Measurements from ENCODE around the gene CD4. TPM values are rescaled to one million over a fixed set of nuclear protein-coding genes. Genes with fewer than 3 reads are reported as not detected.
A peak's percentile ranks its signal among the peaks of the same experiment; 100 is the strongest.
"Not testable (repeated sequence)": the region's sequence is repeated elsewhere in the genome, so short reads cannot be mapped to it uniquely, and the experiment has no call there.

Gene CD4
- total RNA-seq, 3 donors from 2014 or later = 8.9 to 16.5 (median 14.8) TPM

- peak in 1 of 3 donors; percentile 26 for DNase-seq
- peaks cover 7% of the 10 kb centered on the region for H3K36me3 ChIP-seq (ENCODE audit: low read depth)
- H3K4me3 ChIP-seq = no peak overlapping the region
- no peaks in the 10 kb centered on the region for H3K9me3 ChIP-seq
- ATAC-seq = no peak
- TF ChIP-seq, protein P1, sequence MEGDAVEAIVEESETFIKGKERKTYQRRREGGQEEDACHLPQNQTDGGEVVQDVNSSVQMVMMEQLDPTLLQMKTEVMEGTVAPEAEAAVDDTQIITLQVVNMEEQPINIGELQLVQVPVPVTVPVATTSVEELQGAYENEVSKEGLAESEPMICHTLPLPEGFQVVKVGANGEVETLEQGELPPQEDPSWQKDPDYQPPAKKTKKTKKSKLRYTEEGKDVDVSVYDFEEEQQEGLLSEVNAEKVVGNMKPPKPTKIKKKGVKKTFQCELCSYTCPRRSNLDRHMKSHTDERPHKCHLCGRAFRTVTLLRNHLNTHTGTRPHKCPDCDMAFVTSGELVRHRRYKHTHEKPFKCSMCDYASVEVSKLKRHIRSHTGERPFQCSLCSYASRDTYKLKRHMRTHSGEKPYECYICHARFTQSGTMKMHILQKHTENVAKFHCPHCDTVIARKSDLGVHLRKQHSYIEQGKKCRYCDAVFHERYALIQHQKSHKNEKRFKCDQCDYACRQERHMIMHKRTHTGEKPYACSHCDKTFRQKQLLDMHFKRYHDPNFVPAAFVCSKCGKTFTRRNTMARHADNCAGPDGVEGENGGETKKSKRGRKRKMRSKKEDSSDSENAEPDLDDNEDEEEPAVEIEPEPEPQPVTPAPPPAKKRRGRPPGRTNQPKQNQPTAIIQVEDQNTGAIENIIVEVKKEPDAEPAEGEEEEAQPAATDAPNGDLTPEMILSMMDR (IDR thresholded peaks at IDR 0.05) = no peak
- H3K4me1 ChIP-seq (ENCODE audit: low read depth) = no peaks in the 10 kb centered on the region
- intact Hi-C loops (cut with DNase I, micrococcal nuclease) = no loop called here
Measured at GRCh38 chr12:6860116-6860515, 70.8 kb downstream of the CD4 start.

GRCh38 chr12:6860942-6861341 lies 71.6 kb downstream of the CD4 start:
- ATAC-seq (no peak), DNase-seq (peak in 1 of 3 donors; percentile 25)
- Histone ChIP-seq H3K4me3 (no peak overlapping the region), H3K4me1 (ENCODE audit: low read depth) (no peaks in the 10 kb centered on the region), H3K36me3 (ENCODE audit: low read depth) (peaks cover 7% of the 10 kb centered on the region), H3K9me3 (no peaks in the 10 kb centered on the region)
- TF ChIP-seq, protein P1 (IDR thresholded peaks at IDR 0.05) = no peak
- intact Hi-C loops (cut with DNase I, micrococcal nuclease) = no loop called here

DNA sequence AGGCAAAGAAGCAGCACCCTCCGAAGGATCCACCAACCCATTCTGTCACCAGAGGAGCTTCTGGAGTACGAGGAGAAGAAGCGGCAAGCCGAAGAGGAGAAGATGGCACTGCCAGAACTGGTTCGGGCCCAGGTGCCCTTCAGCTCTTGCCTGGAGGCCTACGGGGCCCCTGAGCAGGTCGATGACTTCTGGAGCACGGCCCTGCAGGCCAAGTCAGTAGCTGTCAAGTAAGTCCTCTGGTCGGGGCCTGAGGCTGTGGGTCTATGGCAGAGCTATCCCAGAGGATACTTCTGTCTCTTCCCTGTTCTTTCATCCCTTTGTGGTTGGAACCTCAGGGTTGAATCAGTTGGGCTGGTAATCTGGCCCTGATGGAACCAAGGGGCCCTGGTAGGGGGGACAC lies 72.1 kb downstream of the CD4 start:
- no peak overlapping the region for H3K4me3 ChIP-seq
- intact Hi-C loops (cut with DNase I, micrococcal nuclease) = no loop called here

DNA sequence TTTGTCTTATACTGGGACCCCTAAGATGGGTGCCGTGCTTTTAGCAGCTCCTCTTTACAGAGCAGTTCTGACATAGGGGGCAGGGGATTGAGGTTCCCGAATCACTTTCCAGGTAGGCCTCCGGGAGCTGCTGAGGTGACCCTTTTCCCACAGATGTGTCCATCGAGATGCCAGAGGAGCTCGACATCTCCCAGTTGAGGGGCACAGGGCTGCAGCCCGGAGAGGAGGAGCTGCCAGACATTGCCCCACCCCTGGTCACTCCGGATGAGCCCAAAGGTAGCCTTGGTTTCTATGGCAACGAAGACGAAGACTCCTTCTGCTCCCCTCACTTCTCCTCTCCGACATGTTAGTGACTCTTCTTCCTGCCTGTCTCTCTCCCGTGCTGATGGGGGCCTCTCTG lies 73.7 kb downstream of the CD4 start:
- peaks cover 3% of the 10 kb centered on the region for H3K4me1 ChIP-seq (ENCODE audit: low read depth)
- TF ChIP-seq, protein P1 (IDR thresholded peaks at IDR 0.05) = no peak
- intact Hi-C loops (cut with DNase I, micrococcal nuclease) = no loop called here
- peaks cover 7% of the 10 kb centered on the region for H3K36me3 ChIP-seq (ENCODE audit: low read depth)
- peak in 1 of 3 donors; percentile 44 for DNase-seq
- H3K9me3 ChIP-seq = no peaks in the 10 kb centered on the region
- ATAC-seq = no peak
- H3K4me3 ChIP-seq = no peak overlapping the region

More for the DNA sequence above, 72.1 kb downstream of the CD4 start:
- Histone ChIP-seq H3K4me1 (ENCODE audit: low read depth) (no peaks in the 10 kb centered on the region), H3K36me3 (ENCODE audit: low read depth) (peaks cover 7% of the 10 kb centered on the region), H3K9me3 (no peaks in the 10 kb centered on the region)
- TF ChIP-seq, protein P1 (IDR thresholded peaks at IDR 0.05) = no peak
- peak in 1 of 3 donors; percentile 41 for DNase-seq
- ATAC-seq = no peak

DNA sequence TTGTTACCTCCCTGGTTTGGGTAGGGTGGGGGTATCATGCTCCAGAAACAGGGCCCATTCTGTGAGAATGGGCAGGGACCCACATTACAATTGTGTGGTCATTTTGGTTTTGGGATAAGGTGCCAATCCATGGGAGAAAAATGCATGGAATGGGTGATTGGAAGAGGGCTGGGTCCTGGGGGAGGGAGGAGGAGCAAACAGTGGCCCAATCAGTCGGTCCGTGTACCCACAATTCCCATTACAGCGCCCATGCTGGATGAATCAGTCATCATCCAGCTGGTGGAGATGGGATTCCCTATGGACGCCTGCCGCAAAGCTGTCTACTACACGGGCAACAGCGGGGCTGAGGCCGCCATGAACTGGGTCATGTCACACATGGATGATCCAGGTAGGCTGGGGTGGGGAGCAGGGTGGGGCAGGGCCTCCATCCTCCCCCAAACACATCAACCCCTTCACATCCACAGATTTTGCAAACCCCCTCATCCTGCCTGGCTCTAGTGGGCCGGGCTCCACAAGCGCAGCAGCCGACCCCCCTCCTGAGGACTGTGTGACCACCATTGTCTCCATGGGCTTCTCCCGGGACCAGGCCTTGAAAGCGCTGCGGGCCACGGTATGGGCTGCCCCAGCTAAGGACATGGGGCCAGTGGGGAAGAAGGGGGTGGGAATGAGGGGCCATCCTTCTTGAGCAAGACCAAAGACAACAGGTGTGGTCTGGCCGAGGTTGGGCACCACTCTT lies 74.4 kb downstream of the CD4 start:
- H3K4me3 ChIP-seq = no peak overlapping the region
- DNase-seq (peak in 1 of 3 donors; percentile 46), ATAC-seq (no peak)
- intact Hi-C loops (cut with DNase I, micrococcal nuclease) = no loop called here
- H3K9me3 ChIP-seq = no peaks in the 10 kb centered on the region
- H3K4me1 ChIP-seq (ENCODE audit: low read depth) = peaks cover 10% of the 10 kb centered on the region
- TF ChIP-seq, protein P1 (IDR thresholded peaks at IDR 0.05) = no peak
- peaks cover 7% of the 10 kb centered on the region for H3K36me3 ChIP-seq (ENCODE audit: low read depth)

DNA sequence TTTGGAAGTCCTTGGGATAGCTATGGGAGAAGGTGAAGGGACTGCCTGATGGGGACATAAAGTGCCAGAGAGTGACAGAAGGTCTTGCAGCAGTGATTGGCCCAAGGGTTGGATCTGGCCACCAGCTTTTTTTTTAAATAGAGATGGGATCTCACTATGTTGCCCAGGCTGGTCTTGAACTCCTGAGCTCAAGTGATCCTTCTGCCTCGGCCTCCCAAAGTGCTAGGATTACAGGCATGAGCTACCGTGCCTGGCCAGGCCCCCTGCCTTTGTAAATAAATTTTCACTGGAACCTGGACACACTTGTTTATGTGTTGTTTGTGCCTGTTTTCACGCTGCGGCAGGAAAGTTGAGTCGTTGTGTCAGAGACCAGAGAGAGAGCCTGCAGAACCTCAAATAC lies 76.0 kb downstream of the CD4 start:
- H3K9me3 ChIP-seq; H3K4me3 ChIP-seq; H3K36me3 ChIP-seq (ENCODE audit: low read depth); ATAC-seq; intact Hi-C loops (cut with DNase I, micrococcal nuclease): not testable (repeated sequence)
- peaks cover 20% of the 10 kb centered on the region for H3K4me1 ChIP-seq (ENCODE audit: low read depth)
- peak in 1 of 3 donors; percentile 21 for DNase-seq

Data from mucosa of descending colon (tissue), 3 donors.